Nephron (organoid): ENCODE data around the gene IREB2.

Source experiments
- H3K27ac Mint-ChIP-seq, 3 experiments: 2 replicates each; pipeline ENCODE4 v1.8.0; 2020; ENCODE audit warnings: mixed read lengths in 3 of 3, mild to moderate bottlenecking in 2 of 3, moderate library complexity in 1 of 3
- H3K27me3 Mint-ChIP-seq: 2 replicates; pipeline ENCODE4 v1.8.0; 2021; ENCODE audit warnings: low read depth, mild to moderate bottlenecking, moderate library complexity, mixed read lengths
- H3K36me3 Mint-ChIP-seq: 2 replicates; pipeline ENCODE4 v1.8.0; 2020; ENCODE audit warnings: low read depth, mixed read lengths
- H3K4me1 Mint-ChIP-seq: 2 replicates; pipeline ENCODE4 v1.8.0; 2020; ENCODE audit warnings: mixed read lengths
- H3K4me3 Mint-ChIP-seq, 3 experiments: 2 replicates each; pipeline ENCODE4 v1.8.0; 2020; ENCODE audit warnings: mild to moderate bottlenecking in 3 of 3, mixed read lengths in 3 of 3, moderate library complexity in 2 of 3
- H3K9me3 Mint-ChIP-seq: 2 replicates; pipeline ENCODE4 v1.8.0; 2020; ENCODE audit warnings: mixed read lengths
- CTCF ChIP-seq, 3 experiments: fragments of 200-600 bp; sonication (generic); IDR thresholded peaks; one replicate each; pipeline ENCODE4 v1.5.0; 2021; ENCODE audit warnings: antibody characterized with exemption in 3 of 3; ENCODE audit not compliant: unreplicated experiment in 3 of 3

The IREB2 gene

DNA sequence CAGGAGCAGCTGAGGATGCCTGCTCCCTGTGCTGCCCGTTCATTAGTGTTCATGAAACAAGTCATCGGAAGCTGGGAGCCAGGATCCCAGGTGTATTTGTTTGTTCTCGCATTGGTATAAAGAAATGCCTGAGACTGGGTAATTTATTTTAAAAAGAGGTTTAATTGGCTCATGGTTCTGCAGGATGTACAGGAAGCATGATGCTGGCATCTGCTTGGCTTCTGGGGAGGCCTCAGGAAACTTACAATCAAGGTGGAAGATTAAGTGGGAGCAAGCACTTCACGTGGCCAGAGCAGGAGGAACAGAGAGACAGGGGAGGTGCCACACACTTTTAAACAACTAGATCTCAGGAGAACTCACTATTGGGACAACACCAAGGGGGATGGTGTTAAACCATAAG lies 63.8 kb downstream of the IREB2 start:
- Mint-ChIP-seq H3K4me1 (no peaks in the 10 kb centered on the region), H3K4me3 (no peak overlapping the region), H3K9me3 (no peaks in the 10 kb centered on the region), H3K27me3 (no peaks in the 10 kb centered on the region), H3K36me3 (peaks cover 51% of the 10 kb centered on the region), H3K27ac (no peak overlapping the region)
- no peak for TF ChIP-seq CTCF (IDR thresholded peaks at IDR 0.05; ENCODE audit: unreplicated experiment in 3 of 3)

- TF ChIP-seq CTCF (IDR thresholded peaks at IDR 0.05; ENCODE audit: unreplicated experiment in 3 of 3): no peak
- H3K27me3 Mint-ChIP-seq: no peaks in the 10 kb centered on the region
- no peak overlapping the region for H3K4me3 Mint-ChIP-seq
- no peak overlapping the region for H3K27ac Mint-ChIP-seq
- no peaks in the 10 kb centered on the region for H3K4me1 Mint-ChIP-seq
- no peaks in the 10 kb centered on the region for H3K9me3 Mint-ChIP-seq
- H3K36me3 Mint-ChIP-seq: peaks cover 46% of the 10 kb centered on the region
Observed at GRCh38 chr15:78502641-78503040, 64.6 kb downstream of the IREB2 start.

DNA sequence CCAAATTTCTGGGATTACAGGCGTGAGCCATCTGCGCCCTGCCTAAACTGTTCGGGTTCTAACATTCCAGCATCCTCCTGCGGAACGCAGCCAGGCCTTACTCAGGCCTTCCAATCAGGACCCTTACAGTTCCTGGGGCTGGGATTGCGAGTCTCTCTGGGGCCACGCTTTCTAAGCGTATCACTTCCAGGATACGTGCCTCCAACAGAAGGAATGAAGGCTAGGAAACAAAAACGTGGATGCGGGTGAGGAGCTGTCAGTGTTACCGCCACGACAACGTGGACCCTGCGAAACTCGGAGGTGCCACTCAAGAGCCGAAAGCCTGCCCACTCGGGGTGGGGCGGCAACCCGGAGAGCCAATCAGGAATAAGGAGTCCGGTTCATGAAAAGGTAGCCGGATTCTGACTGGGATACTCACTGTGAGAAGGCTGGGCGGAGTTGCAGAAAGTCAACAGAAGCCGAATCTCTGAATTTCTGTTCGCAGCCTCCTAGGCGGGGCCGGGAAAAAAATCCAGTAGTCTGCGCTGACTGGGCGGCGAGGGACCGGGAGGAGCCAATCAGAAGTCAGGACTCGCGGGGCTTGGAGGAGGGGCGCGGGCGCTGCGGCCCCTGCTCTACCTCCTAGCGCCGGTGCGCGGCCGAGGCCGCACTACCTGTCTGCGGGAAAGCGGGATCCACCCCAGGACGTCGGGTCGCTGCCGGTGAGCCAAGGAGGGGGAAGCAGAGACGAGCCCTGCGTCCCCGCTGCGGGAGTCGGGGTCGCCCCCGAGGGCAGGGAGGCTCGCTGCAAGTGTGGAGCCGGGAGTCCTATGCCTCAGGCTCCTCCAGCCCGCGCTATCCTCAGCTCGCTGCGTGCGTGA lies 69.2 kb downstream of the IREB2 start, which contains the start of gene HYKK:
TSS of gene HYKK (plus strand) at position 607 of the 860 bp plus-strand sequence. CDS start 5,512 bp downstream, outside the sequence.
- no peaks in the 10 kb centered on the region for H3K9me3 Mint-ChIP-seq
- H3K27me3 Mint-ChIP-seq: peaks cover 11% of the 10 kb centered on the region
- H3K27ac Mint-ChIP-seq: peak within 1 kb of the TSS; percentile 13 to 65 (median 27)
- no peak for TF ChIP-seq CTCF (IDR thresholded peaks at IDR 0.05; ENCODE audit: unreplicated experiment in 3 of 3)
- H3K4me3 Mint-ChIP-seq: peak within 1 kb of the TSS; percentile 85 to 90 (median 90)
- peaks cover 5% of the 10 kb centered on the region for H3K4me1 Mint-ChIP-seq
- peaks cover 5% of the 10 kb centered on the region for H3K36me3 Mint-ChIP-seq

DNA sequence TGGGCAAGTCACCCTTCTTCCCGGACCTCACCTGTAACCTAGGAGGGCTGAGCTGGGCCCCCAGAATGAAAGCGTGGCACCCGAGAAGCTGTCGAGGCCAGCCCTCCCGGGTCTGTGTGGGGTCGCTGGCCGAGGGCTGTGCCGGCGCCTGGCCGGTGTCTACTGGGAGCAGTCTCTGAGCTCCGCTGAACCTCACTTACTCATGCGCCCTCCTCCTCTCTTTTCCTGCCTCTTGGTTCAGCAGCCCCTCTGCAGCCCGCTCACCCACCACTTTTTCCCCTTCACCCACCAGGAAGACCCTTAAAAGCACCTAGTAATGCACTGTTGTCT lies 69.8 kb downstream of the IREB2 start:
- no peak for TF ChIP-seq CTCF (IDR thresholded peaks at IDR 0.05; ENCODE audit: unreplicated experiment in 3 of 3)
- Mint-ChIP-seq H3K9me3 (no peaks in the 10 kb centered on the region), H3K36me3 (peaks cover 3% of the 10 kb centered on the region), H3K4me3 (peak overlapping the region; percentile 85 to 90 (median 90)), H3K4me1 (peaks cover 5% of the 10 kb centered on the region), H3K27me3 (peaks cover 11% of the 10 kb centered on the region), H3K27ac (peak overlapping the region in 2 of 3 experiments; percentile 13 to 65)

GRCh38 chr15:78508272-78508671 lies 70.3 kb downstream of the IREB2 start:
- peak overlapping the region; percentile 85 to 90 (median 90) for H3K4me3 Mint-ChIP-seq
- H3K27ac Mint-ChIP-seq: peak overlapping the region in 2 of 3 experiments; percentile 13 to 65
- peaks cover 11% of the 10 kb centered on the region for H3K27me3 Mint-ChIP-seq
- peaks cover 5% of the 10 kb centered on the region for H3K4me1 Mint-ChIP-seq
- H3K9me3 Mint-ChIP-seq: no peaks in the 10 kb centered on the region
- H3K36me3 Mint-ChIP-seq: peaks cover 3% of the 10 kb centered on the region
- TF ChIP-seq CTCF (IDR thresholded peaks at IDR 0.05; ENCODE audit: unreplicated experiment in 3 of 3): no peak
